Umbilical cord (tissue), 2 donors: ENCODE data around the gene RAB36. TPM values are rescaled to one million over a fixed set of nuclear protein-coding genes. Genes with fewer than 3 reads are reported as not detected.
A peak's percentile ranks its signal among the peaks of the same experiment; 100 is the strongest.

Source experiments
- DNase-seq: peaks from one replicate; pipeline ENCODE4 v3.0.0-alpha.2; 2015; ENCODE audit warnings: low spot score
- total RNA-seq: library from RNA; depleted of rRNA; stranded (reverse); fragments of >200 nt; gene quantifications from one replicate; pipeline ENCODE4 v1.2.3, GENCODE V29; 2014; ENCODE audit warnings: low replicate concordance; ENCODE audit not compliant: insufficient read depth

RAB36 gene
- total RNA-seq, 1 donor from 2014 or later, result 1.7 TPM

GRCh38 chr22:23157560-23158515 lies 12.6 kb downstream of the RAB36 start:
- DNase-seq, result no peak

GRCh38 chr22:23158516-23159290 lies 13.4 kb downstream of the RAB36 start:
- DNase-seq, result no peak

DNA sequence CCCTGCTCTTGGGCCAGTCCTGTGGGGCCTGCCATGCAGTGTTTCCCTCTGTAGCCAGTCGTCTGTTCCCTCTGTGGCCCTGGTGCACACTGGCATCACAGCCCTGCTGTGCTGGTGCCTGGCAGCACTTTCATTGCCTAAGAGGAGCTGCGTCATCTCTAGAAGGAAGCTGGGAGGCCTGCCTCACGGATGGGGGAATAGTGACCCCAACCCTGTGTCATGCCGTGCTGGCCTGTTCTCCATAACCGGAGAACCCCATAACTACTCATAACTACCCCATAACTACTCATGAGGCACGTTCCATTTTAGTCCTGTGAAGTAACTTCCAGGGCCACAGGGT lies 14.0 kb downstream of the RAB36 start:
- no peak for DNase-seq

GRCh38 chr22:23161029-23161428 lies 15.8 kb downstream of the RAB36 start:
- no peak for DNase-seq

DNA sequence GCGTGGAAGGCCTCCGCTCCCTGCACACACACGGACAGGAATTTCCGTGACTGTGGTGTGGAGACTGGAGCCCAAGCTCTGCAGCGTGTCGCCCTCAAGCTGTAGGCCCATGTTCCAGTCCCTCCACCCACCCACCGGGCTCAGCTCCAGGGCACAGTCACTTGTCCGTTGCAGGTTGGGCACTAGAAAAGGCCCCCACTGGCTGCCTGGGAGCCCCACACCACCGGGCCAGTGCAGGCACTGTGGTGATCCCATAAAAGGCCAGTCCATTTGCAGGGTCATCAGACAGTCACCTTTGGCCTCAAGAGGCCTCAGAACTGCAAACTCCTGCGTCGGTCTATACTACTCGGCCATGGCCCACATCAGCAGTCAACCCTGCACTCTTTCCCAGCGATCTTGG lies 16.3 kb downstream of the RAB36 start:
- no peak for DNase-seq

- DNase-seq, result no peak
Measured at GRCh38 chr22:23163665-23164064, 18.4 kb downstream of the RAB36 start.

- no peak for DNase-seq
Measured at GRCh38 chr22:23164091-23164490, 18.8 kb downstream of the RAB36 start.

GRCh38 chr22:23166042-23166831 lies 21.0 kb downstream of the RAB36 start:
- no peak for DNase-seq

GRCh38 chr22:23166841-23167616 lies 21.8 kb downstream of the RAB36 start:
- DNase-seq, result no peak

- DNase-seq, result no peak
Measured at GRCh38 chr22:23168391-23169042, 23.2 kb downstream of the RAB36 start.

DNA sequence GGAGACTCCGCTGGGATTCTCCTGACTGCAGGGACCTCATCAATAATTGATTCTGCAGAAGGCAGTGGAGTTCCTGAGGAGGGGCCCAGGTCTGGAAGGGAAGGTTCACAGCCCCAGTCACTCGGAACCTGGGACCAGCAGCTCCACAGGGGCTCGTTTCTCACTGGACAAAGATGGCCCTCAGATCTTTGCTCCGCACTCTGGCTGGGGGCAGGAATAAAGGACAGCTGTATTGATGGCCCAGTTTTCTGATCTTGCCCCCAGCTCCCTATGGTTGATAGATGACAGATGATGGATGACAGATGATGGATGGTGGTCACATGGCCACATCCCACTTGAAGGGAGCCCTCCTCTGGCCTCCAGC lies 23.7 kb downstream of the RAB36 start:
- DNase-seq, result no peak

DNA sequence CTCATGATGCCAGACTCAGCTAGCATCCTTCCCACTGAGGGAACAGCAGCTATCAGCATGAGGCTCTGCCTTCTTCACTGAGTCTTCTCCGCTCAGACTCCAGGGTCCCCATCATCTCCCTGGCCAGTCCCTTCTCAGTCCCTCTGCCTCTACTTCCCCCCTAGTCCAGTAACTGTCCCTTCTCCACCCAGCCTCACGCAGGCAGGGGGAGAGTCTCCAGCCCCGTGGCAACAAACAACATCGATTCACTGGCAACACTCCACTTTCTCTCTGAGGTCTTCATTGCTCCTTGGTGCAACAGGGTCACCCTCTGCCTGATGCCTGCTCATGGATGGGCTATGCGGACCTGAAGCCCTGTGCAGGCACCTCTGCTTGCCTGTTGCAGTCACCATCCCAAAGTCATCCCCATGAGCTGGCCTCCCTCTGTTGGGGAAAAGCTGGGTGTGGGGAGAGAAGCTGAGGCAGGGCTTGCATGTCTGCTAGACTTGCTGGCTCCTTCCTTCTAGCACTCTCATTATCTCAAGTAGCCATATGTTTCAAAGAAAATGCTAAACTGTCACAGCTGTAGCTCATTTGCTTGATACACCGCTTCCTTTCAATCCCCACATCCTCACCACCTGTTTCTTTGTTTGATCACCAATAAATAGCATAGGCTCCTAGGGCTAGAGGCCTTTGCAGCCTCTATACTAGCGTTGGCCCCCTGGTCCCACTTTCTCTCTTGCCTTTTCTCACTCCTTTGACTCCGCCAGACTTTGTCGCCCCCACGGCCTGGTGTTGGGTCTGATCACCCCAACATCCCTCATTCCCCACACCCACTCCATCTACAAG lies 30.8 kb downstream of the RAB36 start:
- DNase-seq, result no peak

- DNase-seq, result no peak
Measured at GRCh38 chr22:23176645-23177027, 31.4 kb downstream of the RAB36 start.

GRCh38 chr22:23177197-23177596 lies 31.9 kb downstream of the RAB36 start:
- DNase-seq, result no peak

GRCh38 chr22:23178512-23179254 lies 33.4 kb downstream of the RAB36 start:
- peak; percentile 58 for DNase-seq

DNA sequence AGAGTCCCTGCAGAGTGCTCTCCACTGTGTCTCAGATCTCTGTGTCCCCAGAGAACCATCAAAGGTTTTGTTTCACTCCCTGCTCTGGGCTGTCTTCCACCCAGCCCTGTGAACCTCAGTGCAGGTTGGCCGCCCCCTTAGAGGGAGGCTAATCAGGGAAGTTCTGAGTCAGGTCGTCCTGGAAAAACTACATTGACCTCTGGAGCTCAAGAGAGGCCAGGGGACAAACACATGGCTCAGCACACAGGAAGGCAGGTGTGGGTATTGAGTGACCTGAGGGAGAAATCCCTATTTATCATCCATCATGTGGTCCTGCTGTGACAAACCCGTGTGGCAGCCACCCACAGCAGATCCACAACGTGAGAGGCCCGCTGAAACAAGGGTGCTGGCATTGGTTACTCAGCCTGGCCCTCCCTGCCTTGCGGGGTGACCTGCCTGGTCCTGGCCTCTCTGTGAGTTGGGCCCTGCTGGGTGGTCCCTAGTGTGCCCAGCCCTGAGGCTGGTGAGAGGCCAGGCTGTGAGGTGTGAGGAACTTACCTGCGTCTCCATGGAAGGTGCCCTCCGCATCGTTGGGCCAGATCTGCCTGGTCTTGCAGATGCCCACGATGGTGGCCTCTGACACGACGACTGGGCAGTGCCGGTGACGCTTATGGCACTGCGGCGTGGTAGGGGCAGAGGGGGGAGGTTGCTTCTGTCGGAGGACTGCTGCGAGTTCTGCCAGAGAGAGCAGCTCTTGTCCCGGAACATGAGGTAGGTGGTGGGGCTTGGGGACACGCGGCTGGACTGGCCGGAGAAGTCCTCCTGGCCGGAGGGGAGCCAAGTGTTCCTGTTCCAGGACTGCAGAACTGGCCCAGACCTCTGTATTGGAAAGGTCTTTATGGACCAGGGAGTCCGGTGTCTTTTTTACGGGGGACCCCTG lies 34.4 kb downstream of the RAB36 start:
- no peak for DNase-seq

- DNase-seq, result peak; percentile 73
Measured at GRCh38 chr22:23180301-23180892, 35.1 kb downstream of the RAB36 start, which contains the start of gene BCR. BCR (plus strand) TSS chr22:23180509; CDS start chr22:23180961, 452 bp downstream.
